Activated CD8-positive, alpha-beta memory T cell treated with anti-CD3 and anti-CD28 coated beads, Interleukin-2, amount 50 U/mL, for 48 hours (primary cell): ENCODE results near the gene PIPOX.

ENCODE experiments used
- DNase-seq: peaks from one replicate; pipeline ENCODE4 v3.0.0-alpha.2; 2020

PIPOX gene

DNA sequence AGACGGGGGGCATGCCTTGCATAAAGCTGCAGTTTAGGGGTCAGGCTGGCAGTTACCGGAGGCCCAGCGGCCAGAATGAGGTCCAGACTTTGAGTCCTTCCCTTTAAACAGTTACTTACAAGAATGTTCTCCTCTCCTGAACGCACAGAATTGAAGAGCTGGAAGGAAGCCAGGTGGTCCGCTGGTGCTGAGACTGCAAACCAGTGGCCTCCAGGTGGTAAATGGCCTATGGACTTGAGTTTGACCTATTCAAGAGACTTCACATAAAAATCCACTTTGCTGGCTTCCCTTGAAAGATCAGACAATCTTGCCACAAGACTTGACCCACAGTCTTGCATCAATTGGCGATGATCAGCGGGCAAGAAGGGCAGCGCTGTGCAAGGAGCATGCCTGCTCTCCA, 22.4 kb upstream of the PIPOX start:
- DNase-seq = no peak

DNA sequence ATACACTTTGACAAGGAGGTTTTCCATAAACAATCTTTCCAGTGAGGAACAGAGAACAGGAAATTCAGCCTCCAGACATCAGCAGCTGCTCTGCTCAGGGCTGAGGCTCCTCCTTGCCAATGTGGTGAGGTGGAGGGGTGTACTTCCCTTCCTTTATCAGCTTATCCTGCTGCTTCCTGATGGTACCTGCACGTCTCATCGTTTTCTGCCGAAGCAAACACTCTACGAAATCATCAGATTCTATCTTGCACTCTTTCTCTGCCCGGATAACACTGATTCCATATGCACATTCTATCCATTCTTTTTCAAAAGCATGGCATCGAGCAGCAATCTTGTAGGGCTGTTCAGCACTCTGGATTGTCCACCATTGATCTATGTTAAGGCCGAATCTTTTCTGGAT, 21.7 kb upstream of the PIPOX start:
- no peak for DNase-seq

DNA sequence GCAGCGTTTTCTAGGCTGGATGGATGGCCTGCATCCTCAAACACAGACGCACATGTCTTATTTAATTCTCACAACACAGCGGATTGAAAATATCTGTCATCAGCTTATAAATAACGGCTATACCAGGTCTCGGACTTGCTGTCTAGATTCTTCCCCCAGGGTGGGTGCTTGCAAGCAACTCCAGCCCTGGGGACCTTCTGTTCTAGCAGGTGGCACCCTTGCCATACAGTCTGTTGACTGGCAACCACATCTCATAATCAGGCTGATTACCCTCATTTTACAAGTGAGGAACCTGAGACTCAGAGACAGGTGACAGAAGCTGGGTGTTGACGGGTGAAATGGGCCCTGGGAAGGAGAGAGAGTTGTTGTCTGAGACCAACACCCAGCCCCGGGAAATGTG, 20.9 kb upstream of the PIPOX start:
- DNase-seq = no peak

DNA sequence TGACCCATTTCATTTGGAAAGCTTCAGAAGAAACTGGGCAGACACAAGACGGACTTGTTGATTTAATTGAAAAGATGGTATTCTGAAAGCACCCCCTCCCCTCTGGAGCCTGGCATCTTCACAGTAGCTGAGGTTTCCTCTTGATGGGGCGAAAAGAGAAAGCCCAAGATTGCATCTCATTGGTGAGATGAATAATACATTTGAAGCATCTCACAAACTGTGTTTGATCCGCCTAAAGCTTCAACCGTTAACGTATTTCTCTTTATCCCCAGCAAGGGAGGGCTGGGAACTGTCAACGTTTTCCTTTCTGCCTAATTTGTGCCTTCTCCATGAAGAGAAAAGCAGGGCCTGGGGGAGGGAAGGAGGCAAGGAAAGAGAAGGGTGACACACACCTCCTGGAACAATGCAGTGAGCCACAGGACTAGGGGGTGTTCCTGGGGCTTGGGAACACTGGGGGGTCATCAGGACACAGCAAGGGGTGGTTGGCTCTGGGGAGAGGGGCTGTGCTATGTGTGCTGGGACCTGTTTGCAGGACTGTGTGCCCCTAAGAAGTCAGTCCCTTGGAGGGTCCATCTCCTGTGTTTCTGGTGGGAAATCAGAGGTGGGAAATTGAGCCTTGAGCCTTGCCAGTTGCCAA, 18.5 kb upstream of the PIPOX start:
- no peak for DNase-seq

DNA sequence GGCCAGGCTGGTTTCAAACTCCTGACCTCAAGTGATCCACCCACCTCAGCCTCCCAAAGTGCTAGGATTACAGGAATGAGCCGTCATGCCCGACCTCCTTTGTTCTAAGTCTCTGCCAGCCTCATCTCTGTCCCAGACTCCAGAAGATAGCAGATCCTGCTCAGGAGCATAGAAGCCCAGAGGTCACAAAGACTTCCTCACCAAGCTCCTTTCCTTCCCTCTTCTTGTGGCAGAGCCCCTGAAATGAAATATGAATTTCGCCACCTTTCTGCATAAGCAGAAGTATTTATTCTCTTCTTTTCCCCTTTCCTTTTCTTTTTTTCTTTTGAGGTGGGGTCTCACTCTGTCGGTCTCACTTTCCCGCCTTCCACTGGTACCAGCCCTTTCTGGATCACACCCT, 11.5 kb upstream of the PIPOX start:
- DNase-seq = no peak

DNA sequence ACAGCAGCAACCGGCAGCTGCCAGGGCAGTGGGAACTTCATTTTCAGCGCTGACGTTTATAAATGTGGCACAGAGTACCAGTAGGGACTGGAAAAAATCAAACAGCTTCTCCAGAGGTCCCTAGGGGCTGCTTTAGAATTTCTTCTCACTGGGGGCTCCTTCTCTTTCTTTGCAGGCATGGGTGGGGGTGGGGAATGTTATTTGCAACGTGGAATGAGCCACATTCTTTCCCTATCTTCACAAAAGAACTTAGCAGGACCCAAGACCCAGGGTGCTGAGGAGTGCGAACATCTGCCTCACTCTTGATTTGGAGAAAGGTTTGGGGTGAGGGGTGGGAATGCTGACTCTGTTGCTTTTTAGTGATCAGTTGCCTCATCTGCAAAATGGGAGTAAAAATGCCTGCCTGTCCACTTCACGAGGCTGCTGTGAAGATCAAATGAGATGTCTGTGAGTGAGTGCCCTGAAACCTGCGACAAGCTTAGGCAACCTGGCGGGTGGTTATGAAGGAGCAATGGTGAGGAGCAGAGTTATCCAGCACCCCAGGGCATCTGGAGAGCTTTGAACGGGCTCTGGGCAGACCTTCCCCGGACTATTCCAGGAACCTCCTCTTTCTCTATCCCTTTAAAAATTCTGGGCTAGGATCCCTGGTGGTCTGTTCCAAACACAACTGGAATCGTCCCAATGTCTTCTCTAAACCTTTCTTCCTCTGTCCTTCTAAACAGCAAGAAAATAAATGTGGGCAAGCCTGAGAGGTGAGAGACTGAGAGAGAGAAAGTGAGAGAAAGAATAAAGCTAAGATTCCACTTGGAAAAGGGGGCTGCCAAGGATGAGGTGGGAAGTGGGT, 10.7 kb upstream of the PIPOX start:
- DNase-seq = no peak

DNA sequence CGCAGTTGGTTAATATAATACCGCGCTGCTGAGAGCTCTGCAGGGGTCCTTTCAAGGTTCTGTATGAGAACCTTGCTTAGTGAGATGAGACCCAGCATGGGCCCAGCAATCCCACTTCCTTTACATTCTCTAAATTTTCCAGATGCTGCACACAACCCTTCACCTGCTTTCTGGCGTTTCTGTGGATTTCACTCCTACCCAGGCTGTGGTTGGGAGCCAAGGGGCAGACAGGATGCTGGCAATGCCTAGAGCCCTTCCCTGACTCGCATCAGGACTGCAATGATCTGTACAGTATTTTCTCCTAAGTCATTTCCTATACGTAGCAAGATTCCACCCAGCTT, 10.1 kb upstream of the PIPOX start:
- no peak for DNase-seq

DNA sequence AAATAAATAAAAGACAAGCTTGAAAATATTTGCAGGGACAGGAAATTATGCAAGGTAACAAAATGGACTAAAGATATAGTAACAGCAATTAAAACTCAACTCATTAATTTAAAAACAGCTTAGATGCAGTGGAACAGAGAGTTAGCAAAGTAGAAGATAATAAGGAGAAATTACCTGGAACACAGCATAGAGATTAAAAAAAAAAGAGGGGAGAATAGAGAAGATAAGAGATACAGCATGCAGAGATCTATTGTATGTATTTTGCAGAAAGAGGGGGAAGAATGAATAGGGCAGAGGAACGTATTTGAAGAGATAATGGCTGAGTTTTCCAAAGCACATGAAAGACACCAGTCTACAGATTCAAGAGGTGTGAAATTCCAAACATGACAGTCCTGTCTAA, 8.4 kb upstream of the PIPOX start:
- DNase-seq = no peak

DNA sequence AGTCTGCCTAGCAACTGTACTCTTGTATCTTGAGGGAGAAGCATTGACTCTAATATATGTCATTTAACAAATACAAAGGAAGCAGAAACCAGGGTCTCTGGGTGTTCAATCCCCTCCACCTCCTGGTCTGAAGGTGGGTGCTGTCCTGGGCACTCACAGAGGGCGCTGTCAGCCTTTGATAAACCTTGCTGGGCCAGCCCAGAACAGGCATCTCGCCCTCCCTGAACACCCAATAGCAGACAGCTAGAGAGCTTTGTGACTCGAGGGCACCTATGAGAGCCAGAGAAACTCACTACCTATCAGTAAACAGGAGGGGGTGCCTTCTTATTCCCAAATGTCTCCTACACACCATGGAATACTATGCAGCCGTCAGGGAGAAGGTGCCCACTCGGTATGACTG, 6.4 kb upstream of the PIPOX start:
- no peak for DNase-seq

DNA sequence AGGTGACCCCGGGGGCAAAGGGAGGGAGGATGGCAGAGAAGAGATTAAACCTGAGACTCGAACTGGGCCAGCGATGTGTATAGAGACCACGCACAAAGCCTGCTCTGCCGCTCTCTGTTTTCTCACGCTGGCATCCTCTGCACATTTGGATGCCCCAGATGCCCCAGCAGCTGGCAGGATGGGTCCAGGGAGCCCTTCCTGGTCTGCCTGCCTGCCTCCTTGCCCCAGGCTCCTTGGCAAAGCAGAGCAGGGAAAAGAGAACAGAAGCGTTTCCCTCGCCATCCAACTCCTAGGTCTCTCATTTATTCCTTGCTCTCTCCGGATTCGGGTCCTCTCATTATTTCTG, 5.2 kb upstream of the PIPOX start:
- no peak for DNase-seq

DNA sequence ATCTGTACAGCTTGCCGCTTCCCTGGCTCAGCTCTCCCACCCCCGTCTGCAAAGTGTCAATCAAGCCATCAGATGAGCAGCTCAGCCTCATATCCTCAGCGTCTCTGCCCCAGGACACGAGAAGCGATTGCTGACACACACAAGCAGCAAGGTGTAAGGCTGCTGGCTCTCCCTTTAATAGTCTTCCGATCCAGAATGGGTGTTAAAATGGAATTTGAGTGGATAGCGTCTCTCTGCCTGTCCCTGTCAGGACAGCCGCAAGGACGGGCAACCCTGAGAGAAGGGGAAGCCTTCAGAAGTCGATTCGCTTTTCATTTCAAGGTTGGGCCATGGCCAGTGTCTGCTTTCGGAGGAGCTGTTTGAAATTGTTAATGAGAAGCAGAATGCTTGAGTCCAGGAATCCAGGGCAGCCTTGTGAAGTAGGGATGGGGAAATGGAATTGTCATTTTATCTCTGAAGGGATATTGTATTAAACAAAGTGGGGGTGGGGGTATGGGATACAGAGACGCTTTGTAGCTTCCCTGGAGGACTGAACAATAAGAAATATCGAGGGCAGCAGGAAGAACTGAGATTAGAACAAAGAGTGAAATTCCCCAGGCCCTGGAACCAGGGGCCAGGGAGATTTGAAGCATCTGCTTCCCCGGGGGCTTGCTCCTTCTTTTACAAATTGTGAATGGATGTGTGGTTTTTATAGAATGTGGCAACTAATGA, 4.7 kb upstream of the PIPOX start:
- no peak for DNase-seq

DNA sequence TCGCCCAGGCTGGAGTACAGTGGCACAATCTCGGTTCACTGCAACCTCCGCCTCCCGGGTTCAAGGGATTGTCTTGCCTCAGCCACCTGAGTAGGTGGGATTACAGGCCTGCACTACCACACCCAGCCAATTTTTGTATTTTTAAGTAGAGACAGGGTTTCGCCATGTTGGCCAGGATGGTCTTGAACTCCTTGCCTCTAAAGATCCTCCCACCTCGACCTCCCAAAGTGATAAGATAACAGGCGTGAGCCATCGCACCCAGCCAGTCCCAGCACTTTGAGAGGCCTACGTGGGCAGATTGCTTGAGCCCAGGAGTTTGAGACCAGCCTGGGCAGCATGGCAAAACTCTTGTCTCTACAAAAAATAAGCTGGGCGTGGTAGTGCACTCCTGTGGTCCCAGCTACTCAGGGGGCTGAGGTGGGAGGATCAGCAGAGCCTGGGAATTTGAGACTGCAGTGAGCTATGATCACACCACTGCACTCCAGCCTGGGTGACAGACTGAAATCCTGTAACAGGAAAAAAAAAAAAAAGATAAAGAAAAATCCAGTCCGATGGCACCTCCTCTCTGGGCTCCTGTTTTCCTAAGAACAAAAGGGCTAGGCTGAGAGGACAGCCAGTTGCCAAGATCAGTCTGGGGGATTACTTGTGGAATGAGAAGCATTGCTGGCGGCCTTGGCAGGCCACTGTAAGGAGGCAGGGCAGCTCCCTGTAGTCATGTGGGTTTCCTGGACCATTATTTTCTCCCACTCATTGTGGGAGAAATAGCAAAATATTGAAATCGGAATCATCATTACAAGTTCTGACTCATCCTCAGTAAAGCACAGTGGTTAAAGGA, 3.0 kb upstream of the PIPOX start:
- DNase-seq = no peak

DNA sequence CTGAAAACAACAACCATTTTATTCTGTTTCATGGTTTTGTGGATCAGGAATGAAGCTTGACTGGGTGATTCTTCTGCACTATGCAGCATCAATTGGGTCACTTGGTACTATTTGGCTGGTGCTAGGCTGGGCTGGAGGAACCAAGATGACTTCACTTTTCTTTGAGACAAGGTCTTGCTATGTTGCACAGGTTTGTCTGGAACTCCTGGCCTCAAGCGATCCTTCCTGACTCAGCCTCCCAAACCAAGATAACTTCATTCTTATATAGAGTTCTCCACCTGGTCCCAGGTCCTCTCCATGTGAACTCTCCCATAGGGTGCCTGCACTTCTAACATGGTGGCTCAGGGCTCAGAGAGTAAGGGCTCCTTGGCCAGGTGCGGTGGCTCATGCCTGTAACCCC, 1.9 kb upstream of the PIPOX start:
- no peak for DNase-seq

DNA sequence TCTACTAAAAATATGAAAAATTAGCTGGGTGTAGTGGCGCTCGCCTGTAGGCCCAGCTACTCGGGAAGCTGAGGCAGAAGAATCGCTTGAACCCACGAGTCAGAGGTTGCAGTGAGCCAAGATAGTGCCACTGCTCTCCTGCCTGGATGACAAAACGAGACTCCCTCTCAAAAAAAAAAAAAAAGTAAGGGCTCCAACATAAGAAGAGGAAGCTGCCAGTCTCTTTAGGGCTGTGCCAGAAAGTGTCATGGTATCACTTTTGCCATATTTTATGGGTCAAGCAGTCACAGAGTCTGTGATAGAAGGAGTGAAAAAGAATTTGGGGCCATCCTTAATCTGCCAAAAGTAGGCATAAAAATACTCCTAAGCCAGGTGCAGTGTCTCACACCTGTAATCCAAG, 1.4 kb upstream of the PIPOX start:
- DNase-seq = no peak

DNA sequence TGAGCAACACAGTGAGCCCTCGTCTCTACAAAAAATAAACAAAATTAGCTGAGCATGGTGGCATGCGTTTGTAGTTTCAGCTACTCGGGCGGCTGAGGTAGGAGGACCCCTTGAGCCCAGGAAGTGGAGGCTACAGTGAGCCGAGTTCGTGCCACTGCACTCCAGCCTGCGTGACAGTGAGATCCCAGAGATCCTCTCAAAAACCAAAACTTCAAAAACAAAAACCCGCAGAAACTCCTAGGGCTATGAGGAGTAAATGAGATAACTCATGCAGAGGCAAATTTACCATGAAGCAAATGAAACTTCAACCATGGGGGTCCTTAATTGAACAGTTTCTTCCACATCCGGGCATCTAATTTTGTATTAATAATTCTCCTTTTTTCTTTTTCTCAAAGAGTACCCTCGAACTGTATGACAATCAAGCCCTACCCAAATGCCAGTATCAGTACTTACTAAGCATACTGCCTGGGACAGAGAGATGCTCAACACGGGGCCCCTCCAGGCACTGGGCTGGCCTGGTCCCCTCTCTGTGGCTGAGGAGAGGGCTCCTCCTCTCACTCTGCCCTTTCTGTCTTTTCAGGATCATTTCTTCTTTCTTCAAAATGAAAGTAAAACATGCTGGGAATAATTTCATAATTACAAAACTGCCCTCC, 789 bp upstream of the PIPOX start:
- DNase-seq = no peak

DNA sequence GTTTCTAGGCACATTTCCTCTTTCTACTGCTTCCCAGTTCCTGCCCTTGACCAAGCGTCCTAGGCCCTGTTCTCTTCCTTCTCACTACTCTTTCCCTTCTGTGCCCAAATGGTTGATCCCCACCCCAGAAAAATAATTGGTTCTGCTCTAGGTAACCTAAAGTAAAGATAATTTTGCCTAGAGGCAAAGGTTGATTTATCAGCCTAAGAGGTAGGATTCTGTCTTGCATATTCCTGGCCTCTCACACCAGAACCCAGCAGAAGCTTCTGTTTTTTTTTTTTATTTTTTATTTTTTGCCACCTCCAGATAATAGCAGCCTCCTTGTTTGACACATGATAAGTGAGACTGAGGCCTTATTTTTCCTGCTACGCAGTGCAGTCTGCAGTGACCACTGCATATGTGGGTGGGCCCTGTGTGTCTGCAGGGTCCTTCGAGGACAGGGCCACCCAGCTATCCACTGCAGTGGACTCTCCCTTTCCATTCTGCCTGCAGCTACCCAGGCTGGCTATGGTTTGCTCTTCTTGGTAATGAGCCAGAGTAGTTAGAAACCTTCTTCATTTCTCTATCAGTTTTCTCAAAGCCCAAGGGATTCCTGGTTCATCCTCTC, 701 bp downstream of the PIPOX start:
- no peak for DNase-seq

DNA sequence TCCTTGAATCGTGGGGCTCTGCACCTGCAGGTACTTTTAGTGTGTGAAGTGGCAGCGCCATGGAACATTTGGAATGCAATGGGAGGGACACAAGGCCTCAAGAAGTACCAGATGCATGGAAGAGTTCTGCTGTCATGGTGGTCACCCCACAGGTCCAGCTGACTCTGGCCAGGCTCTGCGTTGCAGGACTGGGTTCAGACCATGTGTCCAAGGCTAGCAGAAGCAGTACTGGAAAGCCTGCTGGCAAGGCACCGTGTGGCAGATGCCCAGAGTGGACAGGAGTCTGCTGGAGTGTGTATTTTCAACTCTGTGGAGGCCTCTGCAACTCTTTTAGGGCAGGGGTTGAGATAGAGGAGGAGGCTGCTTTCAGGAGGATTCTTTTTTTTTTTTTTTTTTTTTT, 2.1 kb downstream of the PIPOX start:
- no peak for DNase-seq

DNA sequence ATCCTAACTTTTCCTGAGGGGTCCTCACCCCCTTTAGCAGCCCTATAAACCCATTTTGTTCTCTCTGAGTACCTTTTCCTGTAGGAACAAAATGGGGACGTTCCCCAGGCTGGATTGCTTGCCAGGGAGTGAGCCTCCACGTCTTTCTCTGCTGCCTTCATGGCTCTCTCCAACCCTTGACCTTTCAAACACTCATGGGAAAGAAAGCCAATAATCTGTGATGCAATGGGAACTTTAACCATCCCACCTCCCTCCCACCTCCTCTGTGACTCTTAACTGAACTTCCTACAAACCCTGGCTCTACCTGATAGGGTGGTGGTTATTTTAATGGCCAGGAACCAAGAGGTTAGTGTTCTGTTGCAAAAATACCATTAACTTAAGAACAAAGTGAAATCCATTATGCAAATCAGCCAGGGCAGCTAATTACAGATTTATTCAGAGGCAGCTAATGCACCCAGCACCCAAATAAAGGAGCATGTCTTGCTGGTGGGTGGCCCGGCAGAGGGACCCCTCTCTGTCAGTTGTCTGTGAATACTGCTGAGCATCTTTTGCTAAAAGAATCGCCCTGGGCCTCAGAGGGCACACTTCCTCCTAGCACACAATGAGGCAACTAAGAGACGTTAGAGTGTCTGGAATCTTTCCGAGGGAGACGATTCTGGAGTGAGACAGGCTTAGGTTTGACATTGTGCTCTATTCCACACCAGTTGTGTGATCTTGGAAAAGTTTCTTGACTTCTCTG, 3.0 kb downstream of the PIPOX start:
- no peak for DNase-seq

DNA sequence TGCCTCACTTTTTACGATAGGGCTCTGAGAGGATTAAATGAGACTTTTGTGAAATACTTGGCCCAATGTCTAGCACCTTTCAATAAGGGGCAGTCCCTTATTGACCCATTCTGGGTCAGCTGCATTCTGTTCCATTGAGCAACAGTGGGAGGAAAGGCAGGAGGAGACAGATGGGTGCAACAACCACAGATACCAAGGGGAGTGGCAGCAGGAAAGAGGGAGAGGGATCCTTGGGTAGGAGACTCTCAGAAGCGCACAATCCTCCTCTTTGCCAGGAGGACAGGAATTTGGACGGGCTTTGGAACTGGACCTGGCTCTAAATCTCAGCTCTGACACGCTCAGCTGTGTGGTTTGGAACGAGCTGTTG, 3.5 kb downstream of the PIPOX start:
- DNase-seq = no peak

DNA sequence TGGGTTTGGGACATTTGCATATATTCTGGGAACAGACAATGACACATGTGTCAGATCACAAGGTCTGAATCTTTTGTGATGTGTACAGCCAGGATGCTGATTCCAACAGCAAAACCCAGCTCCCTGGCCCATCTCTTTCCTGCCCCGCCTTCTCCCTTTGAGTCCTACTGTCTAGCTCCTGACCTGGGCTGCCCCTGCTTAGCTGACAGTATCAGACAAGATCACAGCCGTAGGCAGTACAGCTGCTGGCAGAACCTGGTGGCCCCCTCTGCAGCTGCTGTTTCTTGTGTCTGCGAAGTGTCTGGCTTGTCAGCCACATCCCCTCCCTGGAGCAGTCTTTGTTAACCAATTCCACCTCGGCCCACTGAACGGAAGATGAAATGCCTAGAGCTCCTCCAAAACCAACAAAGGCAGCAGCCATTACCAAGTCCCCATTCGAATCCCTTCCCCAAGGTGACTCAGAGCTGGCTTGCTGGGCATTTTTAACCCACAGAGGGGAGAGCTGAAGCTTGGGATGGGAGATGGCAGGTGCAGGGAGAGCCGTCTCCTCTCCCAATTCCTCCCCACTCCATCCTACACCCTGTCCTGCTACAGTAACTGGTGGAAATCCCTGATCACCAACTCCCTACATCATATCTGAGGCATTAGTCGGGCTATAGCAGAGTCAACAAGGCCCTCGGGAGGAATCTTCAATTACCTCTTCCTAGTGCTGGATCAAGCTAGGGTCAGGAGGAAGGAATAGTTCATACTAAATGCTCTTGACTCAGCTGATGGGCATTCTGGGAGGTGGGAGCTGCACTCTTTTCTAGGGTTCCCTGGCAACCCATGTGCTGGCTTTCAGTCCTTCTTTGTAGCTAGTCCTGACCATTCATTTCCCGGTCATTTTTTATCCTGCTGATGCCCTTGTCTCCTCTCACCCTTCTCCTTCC, 5.8 kb downstream of the PIPOX start:
- DNase-seq = no peak
